ENCODE data around the gene EPS8L3.
A peak's percentile ranks its signal among the peaks of the same experiment; 100 is the strongest.

DNA sequence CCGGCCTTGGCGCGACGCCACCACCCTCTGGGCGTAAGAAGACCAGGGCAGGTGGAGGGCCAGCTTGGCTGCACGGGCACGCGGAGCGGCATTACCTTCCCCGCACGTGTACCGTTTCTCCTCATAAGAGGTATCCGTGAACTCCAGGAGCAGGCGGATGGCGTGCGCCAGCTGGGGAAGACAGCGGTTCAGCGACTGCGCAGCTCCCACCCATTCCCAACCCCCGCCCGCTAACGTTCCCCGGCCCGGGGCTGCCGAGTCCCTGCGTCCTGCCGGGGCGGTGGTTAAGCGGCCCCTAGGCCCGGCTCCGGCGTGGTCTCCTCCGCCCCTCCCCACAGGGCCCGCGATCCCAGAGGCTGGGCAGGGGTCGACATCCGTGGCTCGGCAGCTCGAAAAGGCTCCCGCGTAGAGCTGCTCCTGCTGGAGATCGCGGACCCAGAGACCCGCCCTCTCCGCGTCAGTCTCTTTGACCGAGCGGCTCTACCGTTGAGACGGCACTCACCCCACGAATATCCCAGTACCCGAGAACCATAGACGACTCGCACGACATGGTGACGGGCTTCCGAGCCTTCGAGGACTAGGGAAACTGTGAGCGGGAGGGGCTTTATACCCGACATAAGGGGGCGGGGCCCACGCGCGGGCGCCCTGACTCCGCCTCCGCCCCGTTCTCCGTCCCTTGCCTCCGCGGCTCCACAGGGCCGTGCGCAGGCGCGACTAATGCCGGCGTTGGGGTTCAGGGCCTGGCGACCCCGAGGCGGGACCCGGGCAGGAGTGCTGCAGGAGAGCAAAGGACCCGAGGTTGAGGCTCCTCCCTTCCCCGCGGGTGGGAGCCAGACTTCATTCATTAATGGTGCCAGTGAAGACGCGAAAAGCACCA, 23.7 kb downstream of the EPS8L3 start:
- TF ChIP-seq, protein P1, sequence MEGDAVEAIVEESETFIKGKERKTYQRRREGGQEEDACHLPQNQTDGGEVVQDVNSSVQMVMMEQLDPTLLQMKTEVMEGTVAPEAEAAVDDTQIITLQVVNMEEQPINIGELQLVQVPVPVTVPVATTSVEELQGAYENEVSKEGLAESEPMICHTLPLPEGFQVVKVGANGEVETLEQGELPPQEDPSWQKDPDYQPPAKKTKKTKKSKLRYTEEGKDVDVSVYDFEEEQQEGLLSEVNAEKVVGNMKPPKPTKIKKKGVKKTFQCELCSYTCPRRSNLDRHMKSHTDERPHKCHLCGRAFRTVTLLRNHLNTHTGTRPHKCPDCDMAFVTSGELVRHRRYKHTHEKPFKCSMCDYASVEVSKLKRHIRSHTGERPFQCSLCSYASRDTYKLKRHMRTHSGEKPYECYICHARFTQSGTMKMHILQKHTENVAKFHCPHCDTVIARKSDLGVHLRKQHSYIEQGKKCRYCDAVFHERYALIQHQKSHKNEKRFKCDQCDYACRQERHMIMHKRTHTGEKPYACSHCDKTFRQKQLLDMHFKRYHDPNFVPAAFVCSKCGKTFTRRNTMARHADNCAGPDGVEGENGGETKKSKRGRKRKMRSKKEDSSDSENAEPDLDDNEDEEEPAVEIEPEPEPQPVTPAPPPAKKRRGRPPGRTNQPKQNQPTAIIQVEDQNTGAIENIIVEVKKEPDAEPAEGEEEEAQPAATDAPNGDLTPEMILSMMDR (IDR thresholded peaks at IDR 0.05; ENCODE audit: extremely low read depth in 1 of 2, insufficient read depth in 1 of 2, low read depth in 1 of 2, low read length in 2 of 2): no peak
- peak; percentile 67 for TF ChIP-seq POLR2A (IDR thresholded peaks at IDR 0.05; ENCODE audit: low read depth, low read length)
- TF ChIP-seq, protein P2, sequence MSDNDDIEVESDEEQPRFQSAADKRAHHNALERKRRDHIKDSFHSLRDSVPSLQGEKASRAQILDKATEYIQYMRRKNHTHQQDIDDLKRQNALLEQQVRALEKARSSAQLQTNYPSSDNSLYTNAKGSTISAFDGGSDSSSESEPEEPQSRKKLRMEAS (IDR thresholded peaks at IDR 0.05; ENCODE audit: insufficient read depth, insufficient read length): no peak
- TF ChIP-seq POLR2AphosphoS5 (IDR thresholded peaks at IDR 0.05; ENCODE audit: insufficient read depth, low read depth, low read length): peak; percentile 48
- TF ChIP-seq EZH2 (IDR thresholded peaks at IDR 0.05; ENCODE audit: borderline replicate concordance, low read depth, low read length, severe bottlenecking): no peak
- no peak for TF ChIP-seq MYC (IDR thresholded peaks at IDR 0.05; ENCODE audit: low read depth, low read length)
- no peak for TF ChIP-seq FOS (IDR thresholded peaks at IDR 0.05; ENCODE audit: borderline replicate concordance, insufficient read depth, low read length)
- TF ChIP-seq GATA2 (IDR thresholded peaks at IDR 0.05; ENCODE audit: insufficient read depth, insufficient read length, low read depth, low read length): no peak
- no peak for TF ChIP-seq JUN (IDR thresholded peaks at IDR 0.05; ENCODE audit: borderline replicate concordance, insufficient read depth, insufficient read length, low read depth)

Data from endothelial cell of umbilical vein (primary cell).